Measurements from ENCODE around the gene KDM4C.

DNA sequence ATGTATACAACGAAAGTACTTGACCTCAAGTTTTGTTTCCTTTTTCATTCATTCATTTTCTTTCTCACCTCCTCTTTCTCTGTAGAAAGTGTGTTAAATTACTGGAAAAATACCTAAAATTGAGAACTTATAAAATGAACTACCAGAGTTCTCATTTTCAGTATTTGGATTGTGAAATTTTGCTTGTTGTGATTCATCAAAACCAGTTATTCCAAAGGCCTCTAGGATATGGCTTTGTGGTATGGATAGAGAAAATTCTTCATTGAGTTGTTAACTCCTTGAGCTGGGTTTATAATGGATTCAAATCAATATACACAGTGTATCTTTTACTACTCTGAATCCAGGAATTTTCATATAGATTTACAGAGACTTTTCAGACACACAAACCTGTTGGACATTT is 287.6 kb downstream of the KDM4C start:
- TF ChIP-seq, protein P1, sequence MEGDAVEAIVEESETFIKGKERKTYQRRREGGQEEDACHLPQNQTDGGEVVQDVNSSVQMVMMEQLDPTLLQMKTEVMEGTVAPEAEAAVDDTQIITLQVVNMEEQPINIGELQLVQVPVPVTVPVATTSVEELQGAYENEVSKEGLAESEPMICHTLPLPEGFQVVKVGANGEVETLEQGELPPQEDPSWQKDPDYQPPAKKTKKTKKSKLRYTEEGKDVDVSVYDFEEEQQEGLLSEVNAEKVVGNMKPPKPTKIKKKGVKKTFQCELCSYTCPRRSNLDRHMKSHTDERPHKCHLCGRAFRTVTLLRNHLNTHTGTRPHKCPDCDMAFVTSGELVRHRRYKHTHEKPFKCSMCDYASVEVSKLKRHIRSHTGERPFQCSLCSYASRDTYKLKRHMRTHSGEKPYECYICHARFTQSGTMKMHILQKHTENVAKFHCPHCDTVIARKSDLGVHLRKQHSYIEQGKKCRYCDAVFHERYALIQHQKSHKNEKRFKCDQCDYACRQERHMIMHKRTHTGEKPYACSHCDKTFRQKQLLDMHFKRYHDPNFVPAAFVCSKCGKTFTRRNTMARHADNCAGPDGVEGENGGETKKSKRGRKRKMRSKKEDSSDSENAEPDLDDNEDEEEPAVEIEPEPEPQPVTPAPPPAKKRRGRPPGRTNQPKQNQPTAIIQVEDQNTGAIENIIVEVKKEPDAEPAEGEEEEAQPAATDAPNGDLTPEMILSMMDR (IDR thresholded peaks at IDR 0.05 in 2 of 3, conservative IDR thresholded peaks at IDR 0.05 in 1 of 3; ENCODE audit: borderline replicate concordance in 1 of 3, insufficient read depth in 1 of 3, low read depth in 2 of 3, low read length in 2 of 3): no peak
- TF ChIP-seq ZNF274 (IDR thresholded peaks at IDR 0.05; ENCODE audit: low read depth, low read length) (no peak), POLR2A (IDR thresholded peaks at IDR 0.05; ENCODE audit: borderline replicate concordance, extremely low read depth, insufficient read depth, insufficient read length) (no peak), POLR2AphosphoS5 (IDR thresholded peaks at IDR 0.05; ENCODE audit: low read depth, low read length) (no peak), YY1 (IDR thresholded peaks at IDR 0.05; ENCODE audit: extremely low read depth, insufficient replicate concordance, low read depth, low read length) (no peak), EZH2 (IDR thresholded peaks at IDR 0.05) (no peak)
